GM12878 (cell line): ENCODE measurements around the gene TOX2. TPM values are rescaled to one million over a fixed set of nuclear protein-coding genes. Genes with fewer than 3 reads are reported as not detected.

Experiments used
- ATAC-seq: fragments of 200-7000 bp; cut with Tn5 transposase; 3 replicates; pipeline ENCODE4 v1.9.1; 2020; ENCODE audit warnings: mild to moderate bottlenecking, moderate library complexity
- BruUV-seq: library from RNA; stranded (reverse); fragments of 400-500 nt; replicated peaks from 2 replicates; lab custom pipeline; 2021; lab: Mats Ljungman, UMichigan
- CTCF ChIA-PET: fragments of 300-600 bp; sonication (Branson Sonifier 250); formaldehyde crosslinking; extraction: SDS; loops from one replicate; lab custom pipeline; 2021; ENCODE audit warnings: inconsistent platforms; lab: Yijun Ruan, JAX
- POLR2A ChIA-PET: fragments of 350-600 bp; formaldehyde crosslinking; extraction: SDS; loops from one replicate; lab custom pipeline; 2021; ENCODE audit warnings: inconsistent platforms; lab: Charles Lee
- RAD21 ChIA-PET: fragments of 300-600 bp; sonication (Branson Sonifier 250); formaldehyde crosslinking; loops from one replicate; lab custom pipeline; 2023; ENCODE audit warnings: antibody characterized with exemption; ENCODE audit not compliant: unreplicated experiment; lab: Charles Lee
- SMC1A ChIA-PET: fragments of 300-600 bp; sonication (Branson Sonifier 250); formaldehyde crosslinking; loops from one replicate; lab custom pipeline; 2023; ENCODE audit not compliant: unreplicated experiment, uncharacterized antibody; lab: Charles Lee
- DNase-seq: peaks from one replicate; pipeline ENCODE4 v3.0.0-alpha.2; 2011; ENCODE audit warnings: low read depth, low spot score
- FAIRE-seq: peaks from 3 replicates; lab custom pipeline; 2011; peaks lifted over from hg19 to GRCh38; lab: Jason Lieb, UNC
- H2AFZ ChIP-seq: 2 replicates; pipeline ENCODE4 v1.6.0; 2011; ENCODE audit warnings: low read depth, low read length, control low read depth; ENCODE audit not compliant: control insufficient read depth
- H3K27ac ChIP-seq: 2 replicates; pipeline ENCODE4 v1.5.1; 2011; ENCODE audit warnings: control low read depth; ENCODE audit not compliant: control insufficient read depth, insufficient read depth
- H3K27me3 ChIP-seq, 2 experiments: replicated peaks in 1 of 2; 2 replicates each; pipeline versions ENCODE4 v1.6.0 to v1.6.1; 2011; ENCODE audit warnings: low read length in 1 of 2; ENCODE audit not compliant: control insufficient read depth in 2 of 2, insufficient read depth in 2 of 2
- H3K36me3 ChIP-seq, 2 experiments: 2 replicates each; pipeline ENCODE4 v1.5.1; 2011; ENCODE audit warnings: low read length in 1 of 2; ENCODE audit not compliant: control insufficient read depth in 2 of 2, insufficient read depth in 2 of 2
- H3K4me1 ChIP-seq: 2 replicates; pipeline ENCODE4 v1.6.1; 2011; ENCODE audit warnings: mild to moderate bottlenecking, low read length, moderate library complexity, mixed read lengths; ENCODE audit not compliant: control insufficient read depth, insufficient read depth
- H3K4me2 ChIP-seq: 2 replicates; pipeline ENCODE4 v1.6.0; 2011; ENCODE audit warnings: control low read depth; ENCODE audit not compliant: control insufficient read depth, insufficient read depth
- H3K4me3 ChIP-seq: fragments of 200-600 bp; sonication (generic); 2 replicates; pipeline ENCODE4 v1.5.1; 2016
- H3K79me2 ChIP-seq: 2 replicates; pipeline ENCODE4 v1.6.0; 2011; ENCODE audit warnings: low read length; ENCODE audit not compliant: control insufficient read depth, insufficient read depth
- H3K9ac ChIP-seq: 2 replicates; pipeline ENCODE4 v1.8.0; 2011; ENCODE audit warnings: low read length, control low read depth, mixed read lengths; ENCODE audit not compliant: control insufficient read depth, insufficient read depth
- H3K9me3 ChIP-seq: replicated peaks from 3 replicates; pipeline ENCODE4 v1.5.1; 2011; ENCODE audit warnings: mild to moderate bottlenecking, low read length; ENCODE audit not compliant: control insufficient read depth, insufficient read depth
- H4K20me1 ChIP-seq: 2 replicates; pipeline ENCODE4 v1.6.0; 2011; ENCODE audit not compliant: control insufficient read depth, insufficient read depth
- TCF7 ChIP-seq: IDR thresholded peaks from 2 replicates; pipeline ENCODE4 v1.6.1; 2014; ENCODE audit warnings: antibody characterized with exemption, borderline replicate concordance
- ZNF687 ChIP-seq: fragments of 450-650 bp; IDR thresholded peaks from 2 replicates; pipeline ENCODE4 v1.6.1; 2017; ENCODE audit warnings: mild to moderate bottlenecking, moderate library complexity
- WGBS: methylation state at CpG from one replicate; pipeline ENCODE4 v1.1.6; 2016; ENCODE audit warnings: low lambda C conversion rate; ENCODE audit not compliant: insufficient replicate concordance, insufficient coverage; ENCODE audit errors: missing lambda C conversion rate; 5-methylcytosine and 5-hydroxymethylcytosine counted together
- in situ Hi-C: fragments of 300-500 bp; cut with MboI; formaldehyde crosslinking; loops from 9 replicates; pipeline ENCODE4 v1.14.3; 2018; ENCODE audit warnings: mixed read lengths
- intact Hi-C: fragments of 100-400 bp; cut with micrococcal nuclease; formaldehyde crosslinking; loops from one replicate; pipeline ENCODE4 v1.14.2; 2022; ENCODE audit not compliant: unreplicated experiment
- polyA plus RNA-seq, 11 experiments: library from polyadenylated mRNA; depleted of rRNA in 4 of 11; unstranded in 6 of 11; stranded (reverse) in 5 of 11; fragments of >200 nt; fragmentation: Nextera tagmentation in 4 of 11; fragmentation: Illumina TruSeq in 1 of 11; extraction: Ambion mirVana in 4 of 11; extraction: Trizol in 1 of 11; gene quantifications; 1 replicate in 1 of 11; 2 replicates in 10 of 11; pipeline versions ENCODE4 v1.2.1 to v1.2.3, GENCODE V29; 2011 to 2016; ENCODE audit warnings: inconsistent platforms in 2 of 11, missing spikeins in 2 of 11, low read depth in 1 of 11
- total RNA-seq, 4 experiments: library from RNA; depleted of rRNA in 3 of 4; stranded (reverse); fragments of >200 nt in 3 of 4; fragmentation: Illumina TruSeq in 1 of 4; extraction: Trizol in 1 of 4; gene quantifications; 2 replicates each; pipeline versions ENCODE4 v1.2.1 to v1.2.3, GENCODE V29; 2013 to 2021

Gene TOX2
- total and polyA plus RNA-seq, 10 of the 15 experiments (the other 5 are each of a cell fraction or from before 2014, with no cell fraction given): 2.6 to 40.5 (median 7.9) TPM

GRCh38 chr20:44099832-44100231 lies 185.2 kb downstream of the TOX2 start:
- H3K4me1 ChIP-seq: no peaks in the 10 kb centered on the region
- 6% methylated on average over 7 of the region's 7 CpGs for WGBS
- no peak for FAIRE-seq
- in situ Hi-C loops: no loop called here
- no peak overlapping the region for H3K9ac ChIP-seq
- no peak overlapping the region for H3K27ac ChIP-seq
- H3K4me2 ChIP-seq: no peak overlapping the region
- POLR2A ChIA-PET: no interaction called here
- no peak for ATAC-seq
- H3K79me2 ChIP-seq: no peaks in the 10 kb centered on the region
- TF ChIP-seq TCF7: no peak
- no peak for TF ChIP-seq ZNF687
- no TSS peak for BruUV-seq
- H4K20me1 ChIP-seq: no peaks in the 10 kb centered on the region
- H3K4me3 ChIP-seq: no peak overlapping the region
- DNase-seq: no peak
- 0 out of 4 replicates have a peak, but pooled peaks cover 0 to 2% of the 10 kb centered on the region in 2 experiments for H3K27me3 ChIP-seq
- CTCF ChIA-PET: no interaction called here
- RAD21 ChIA-PET: interaction anchor here (0.7 kb wide), 1 partner anchor 361 kb away, joined by 3 read pairs; no protein-coding TSS in a partner anchor
- no peaks in the 10 kb centered on the region for H3K36me3 ChIP-seq
- SMC1A ChIA-PET: interaction anchor here (0.7 to 1.1 kb wide), 3 partner anchors 10 to 376 kb away, joined by 3 to 5 read pairs (median 3); no protein-coding TSS in a partner anchor
- H2AFZ ChIP-seq: no peak overlapping the region
- intact Hi-C loops: no loop called here
- no peaks in the 10 kb centered on the region for H3K9me3 ChIP-seq
